Right cardiac atrium (tissue), 5 donors: ENCODE data around the gene TUBB6. TPM values are rescaled to one million over a fixed set of nuclear protein-coding genes. Genes with fewer than 3 reads are reported as not detected.

Experiments used
- ATAC-seq, 2 donors: fragments of 200-7000 bp; cut with Tn5 transposase; one replicate each; pipeline versions ENCODE4 v1.8.0 to v1.9.1; 2020; ENCODE audit warnings: moderate library complexity in 2 of 2, mild to moderate bottlenecking in 1 of 2
- DNase-seq, 3 donors: peaks; one replicate each; pipeline ENCODE4 v3.0.0-alpha.2; 2020
- H3K27ac ChIP-seq: one replicate; pipeline ENCODE4 v1.5.1; 2013; ENCODE audit warnings: mild to moderate bottlenecking, low read length, control low read depth, moderate library complexity
- H3K27me3 ChIP-seq: one replicate; pipeline ENCODE4 v1.6.1; 2013; ENCODE audit not compliant: control insufficient read depth, insufficient read depth
- H3K4me1 ChIP-seq: one replicate; pipeline ENCODE4 v1.6.1; 2013; ENCODE audit warnings: low read length; ENCODE audit not compliant: control insufficient read depth, insufficient read depth
- H3K4me3 ChIP-seq: one replicate; pipeline ENCODE4 v1.5.1; 2013; ENCODE audit warnings: low read length, control low read depth
- H3K9me3 ChIP-seq: one replicate; pipeline ENCODE4 v1.6.1; 2013; ENCODE audit warnings: low read length; ENCODE audit not compliant: control insufficient read depth
- WGBS: extraction: QIAGEN DNeasy Blood & Tissue Kit; methylation state at CpG from one replicate; pipeline ENCODE4 v1.1.7; 2013; 5-methylcytosine and 5-hydroxymethylcytosine counted together
- intact Hi-C, 4 donors: fragments of 100-400 bp; cut with DNase I; formaldehyde crosslinking; loops; one replicate each; pipeline versions ENCODE4 v1.11.0 to v1.14.0; 2022 to 2023
- polyA plus RNA-seq: library from polyadenylated mRNA; stranded (reverse); fragments of 200-250 nt; gene quantifications from one replicate; pipeline ENCODE4 v1.2.3, GENCODE V29; 2013
- total RNA-seq, 4 donors: library from RNA; stranded (reverse); fragmentation: NEBNext Ultra II Directional; extraction: Animal tissue kit (Norgen Biotek cat#: 25700); gene quantifications; one replicate each; pipeline ENCODE4 v1.2.1, GENCODE V29; 2021
- donor health status: healthy with polysubstance abuse.
- donor health status: DM: no; HTN: yes; CAD: no.
- donor health status: DM: no; HTN: no; CAD: no.
- donor health status: DM: no; HTN: yes; CAD: no; lungs with severe emphysema.
- donor health status: DM: yes; HTN: yes; CAD: no.

TUBB6 gene
- total and polyA plus RNA-seq, 5 donors: 69.0 to 189 (median 136) TPM

DNA sequence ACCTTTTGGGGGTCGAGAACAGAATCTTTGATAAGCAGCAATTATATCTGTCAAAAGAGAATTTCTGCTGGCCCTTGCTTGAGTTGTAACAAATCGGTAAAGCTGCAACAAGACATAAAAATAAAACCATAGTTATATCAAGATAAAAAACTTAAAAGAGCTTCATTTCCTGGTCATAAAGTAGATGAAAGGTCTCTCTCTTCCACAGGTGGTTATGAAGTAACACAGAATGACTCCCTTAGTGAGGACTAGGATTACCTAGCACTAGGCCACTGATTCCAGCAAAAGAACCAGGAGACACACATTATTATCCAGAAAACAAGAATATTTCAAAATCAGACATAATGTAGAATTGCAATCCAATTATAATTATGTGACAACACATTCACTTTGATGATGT, 63.5 kb downstream of the TUBB6 start:
- 74% methylated on average over 2 of the region's 2 CpGs for WGBS
- H3K4me1 ChIP-seq: peaks cover 15% of the 10 kb centered on the region
- intact Hi-C loops: loop anchor here in 1 of 4 donors (10.0 kb wide), 1 partner anchor 57 kb away; no protein-coding TSS in a partner anchor
- no peak overlapping the region for H3K27ac ChIP-seq
- ATAC-seq (no peak), DNase-seq (no peak)
- H3K27me3 ChIP-seq: no peaks in the 10 kb centered on the region
- no peaks in the 10 kb centered on the region for H3K9me3 ChIP-seq
- H3K4me3 ChIP-seq: no peak overlapping the region

- peak overlapping the region; percentile 51 for H3K27ac ChIP-seq
- intact Hi-C loops: loop anchor here in 1 of 4 donors (10.0 kb wide), 1 partner anchor 58 kb away; no protein-coding TSS in a partner anchor
These were observed 64.4 kb downstream of the TUBB6 start for GRCh38 chr18:12372406-12372805.

DNA sequence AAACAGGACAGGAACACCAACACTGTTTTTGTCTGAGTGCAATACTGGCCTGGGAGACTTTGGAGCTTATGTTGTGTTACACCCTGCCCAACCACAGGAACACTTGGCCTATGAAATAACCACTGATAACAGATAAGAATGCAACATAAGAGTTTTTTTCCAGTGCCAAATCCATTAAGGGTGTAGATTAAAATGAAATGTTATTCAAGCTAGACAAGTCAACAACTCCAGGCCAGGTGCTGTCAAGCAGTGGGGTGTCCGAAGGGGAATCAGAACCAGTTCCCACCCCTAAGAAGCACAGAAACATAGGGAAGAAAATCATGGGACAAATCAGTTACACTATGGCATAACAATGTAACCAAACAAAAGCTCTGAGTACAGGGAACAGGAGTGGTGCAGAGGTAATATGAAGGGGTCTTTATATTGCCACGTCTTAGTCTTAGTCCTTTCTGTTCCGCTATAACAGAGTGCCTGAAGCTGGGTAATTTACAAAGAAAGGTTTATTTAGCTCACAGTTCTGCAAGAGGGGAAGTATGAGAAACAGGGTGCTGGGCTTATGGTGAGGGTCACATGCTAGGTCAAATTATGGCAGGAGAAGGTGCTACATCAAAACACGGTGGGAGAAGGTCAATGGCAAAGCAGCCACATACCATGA, 65.2 kb downstream of the TUBB6 start:
- ATAC-seq (no peak), DNase-seq (no peak)
- Histone ChIP-seq H3K9me3 (no peaks in the 10 kb centered on the region), H3K4me1 (peaks cover 12% of the 10 kb centered on the region), H3K27ac (peak overlapping the region; percentile 14), H3K27me3 (no peaks in the 10 kb centered on the region), H3K4me3 (no peak overlapping the region)
- 65% methylated on average over 4 of the region's 4 CpGs for WGBS
- intact Hi-C loops: loop anchor here in 1 of 4 donors (10.0 kb wide), 1 partner anchor 58 kb away; no protein-coding TSS in a partner anchor

More at GRCh38 chr18:12372406-12372805, 64.4 kb downstream of the TUBB6 start:
- no peak overlapping the region for H3K4me3 ChIP-seq
- ATAC-seq (no peak), DNase-seq (no peak)
- H3K27me3 ChIP-seq: no peaks in the 10 kb centered on the region
- 51% methylated on average over 3 of the region's 3 CpGs for WGBS
- no peaks in the 10 kb centered on the region for H3K9me3 ChIP-seq
- H3K4me1 ChIP-seq: peaks cover 12% of the 10 kb centered on the region

- WGBS: 65% methylated on average over 2 of the region's 2 CpGs
- H3K27ac ChIP-seq: peak overlapping the region; percentile 14
- intact Hi-C loops: loop anchor here in 1 of 4 donors (10.0 kb wide), 1 partner anchor 59 kb away; no protein-coding TSS in a partner anchor
- no peaks in the 10 kb centered on the region for H3K9me3 ChIP-seq
- no peak overlapping the region for H3K4me3 ChIP-seq
- no peaks in the 10 kb centered on the region for H3K27me3 ChIP-seq
- H3K4me1 ChIP-seq: peaks cover 12% of the 10 kb centered on the region
- DNase-seq (no peak), ATAC-seq (no peak)
These were observed 65.7 kb downstream of the TUBB6 start for GRCh38 chr18:12373771-12374116.

DNA sequence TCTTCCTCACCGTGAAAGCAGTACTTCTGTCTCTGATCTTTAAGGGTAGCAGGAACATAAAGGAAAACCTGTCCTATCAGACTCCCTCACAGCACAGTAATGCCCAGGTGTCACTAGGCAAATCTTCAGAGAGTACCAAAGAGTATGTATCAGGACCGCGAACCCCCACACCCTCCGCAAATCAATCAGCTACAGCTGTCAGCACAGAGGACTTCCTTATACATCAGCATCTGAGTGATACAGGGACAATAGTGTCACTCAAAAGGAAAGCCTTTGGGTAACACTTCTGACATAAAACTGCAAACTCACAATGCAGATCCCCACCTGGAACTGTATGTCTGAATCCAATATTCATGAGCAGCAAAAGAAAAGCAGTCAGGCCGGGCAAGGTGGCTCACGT, 66.4 kb downstream of the TUBB6 start:
- Histone ChIP-seq H3K27ac (no peak overlapping the region), H3K4me1 (peaks cover 8% of the 10 kb centered on the region), H3K27me3 (no peaks in the 10 kb centered on the region), H3K9me3 (no peaks in the 10 kb centered on the region), H3K4me3 (no peak overlapping the region)
- intact Hi-C loops: loop anchor here in 1 of 4 donors (10.0 kb wide), 1 partner anchor 60 kb away; no protein-coding TSS in a partner anchor
- WGBS: 85% methylated on average over 6 of the region's 6 CpGs
- ATAC-seq: no peak
- DNase-seq: no peak

Other genes with a start within 250 kb of the TUBB6 start
- not detected for gene ANKRD62, start 214.4 kb upstream of the TUBB6 start, total RNA-seq
- gene ANKRD62, start 214.4 kb upstream of the TUBB6 start, polyA plus RNA-seq: not detected
- 1 to 10 TPM in 1 of 4 donors, under 1 TPM in 3; 0.26 to 5.8 (median 0.68) TPM for gene CIDEA, start 53.9 kb upstream of the TUBB6 start, total RNA-seq
- 6.0 TPM for gene CIDEA, start 53.9 kb upstream of the TUBB6 start, polyA plus RNA-seq
- 10 to 100 TPM; 73.1 to 88.4 (median 80.2) TPM for gene AFG3L2, start 69.0 kb downstream of the TUBB6 start, total RNA-seq
- 53.3 TPM for gene AFG3L2, start 69.0 kb downstream of the TUBB6 start, polyA plus RNA-seq
- gene PRELID3A, start 99.7 kb downstream of the TUBB6 start, total RNA-seq: 1 to 10 TPM; 1.7 to 3.9 (median 2.0) TPM
- gene PRELID3A, start 99.7 kb downstream of the TUBB6 start, polyA plus RNA-seq: 1.9 TPM